Neural progenitor cell (in vitro differentiated cells): ENCODE data around the gene TSSC4. TPM values are rescaled to one million over a fixed set of nuclear protein-coding genes. Genes with fewer than 3 reads are reported as not detected.

ENCODE experiments used
- DNase-seq: peaks from one replicate; pipeline ENCODE4 v3.0.0-alpha.2; 2016; ENCODE audit warnings: low spot score
- H2AFZ ChIP-seq: fragments of 200-600 bp; sonication (generic); replicated peaks from 2 replicates; pipeline ENCODE4 v1.6.1; 2016; ENCODE audit warnings: antibody characterized with exemption
- H3F3A ChIP-seq: fragments of 200-600 bp; sonication (generic); 2 replicates; pipeline ENCODE4 v1.6.1; 2016; ENCODE audit warnings: antibody characterized with exemption, low read depth
- H3K27ac ChIP-seq: fragments of 200-600 bp; sonication (generic); 2 replicates; pipeline ENCODE4 v1.5.1; 2016; ENCODE audit warnings: mild to moderate bottlenecking
- H3K27me3 ChIP-seq: fragments of 200-600 bp; sonication (generic); 2 replicates; pipeline ENCODE4 v1.6.1; 2016; ENCODE audit warnings: mild to moderate bottlenecking, moderate library complexity
- H3K36me3 ChIP-seq: fragments of 200-600 bp; sonication (generic); 2 replicates; pipeline ENCODE4 v1.5.1; 2016
- H3K4me1 ChIP-seq: fragments of 200-600 bp; sonication (generic); 2 replicates; pipeline ENCODE4 v1.6.1; 2016; ENCODE audit warnings: mixed run types
- H3K4me2 ChIP-seq: fragments of 200-600 bp; sonication (generic); 2 replicates; pipeline ENCODE4 v1.6.1; 2016
- H3K4me3 ChIP-seq: fragments of 200-600 bp; sonication (generic); 2 replicates; pipeline ENCODE4 v1.5.1; 2016
- H3K79me2 ChIP-seq: fragments of 200-600 bp; sonication (generic); 2 replicates; pipeline ENCODE4 v1.6.1; 2016; ENCODE audit warnings: low read depth
- H3K9ac ChIP-seq: fragments of 200-600 bp; sonication (generic); 2 replicates; pipeline ENCODE4 v1.6.1; 2016
- H3K9me3 ChIP-seq: fragments of 200-600 bp; sonication (generic); 2 replicates; pipeline ENCODE4 v1.5.1; 2016; ENCODE audit warnings: low read depth
- H4K20me1 ChIP-seq: fragments of 200-600 bp; sonication (generic); 2 replicates; pipeline ENCODE4 v1.6.1; 2016; ENCODE audit warnings: low read depth
- H3K27ac Mint-ChIP-seq: 3 replicates; pipeline ENCODE4 v1.8.0; 2021; ENCODE audit warnings: mixed read lengths
- H3K27me3 Mint-ChIP-seq: 2 replicates; pipeline ENCODE4 v1.8.0; 2022; ENCODE audit warnings: low read depth, mild to moderate bottlenecking, inconsistent platforms, moderate library complexity, mixed read lengths; ENCODE audit not compliant: insufficient read depth
- H3K36me3 Mint-ChIP-seq: 3 replicates; pipeline ENCODE4 v1.8.0; 2021; ENCODE audit warnings: mixed read lengths
- H3K4me1 Mint-ChIP-seq: 3 replicates; pipeline ENCODE4 v1.8.0; 2021; ENCODE audit warnings: mixed read lengths
- H3K4me3 Mint-ChIP-seq: 3 replicates; pipeline ENCODE4 v1.8.0; 2021; ENCODE audit warnings: mild to moderate bottlenecking, moderate library complexity, mixed read lengths
- H3K9me3 Mint-ChIP-seq: 3 replicates; pipeline ENCODE4 v1.8.0; 2020; ENCODE audit warnings: mixed read lengths
- EZH2 ChIP-seq: fragments of 200-600 bp; sonication (generic); IDR thresholded peaks from 2 replicates; pipeline ENCODE4 v1.6.1; 2017; ENCODE audit warnings: antibody characterized with exemption, mild to moderate bottlenecking, moderate library complexity
- EZH2phosphoT487 ChIP-seq: fragments of 200-600 bp; sonication (generic); IDR thresholded peaks from 2 replicates; pipeline ENCODE4 v1.6.1; 2017; ENCODE audit warnings: antibody characterized with exemption
- total RNA-seq: library from RNA; depleted of rRNA; stranded (reverse); fragments of >200 nt; gene quantifications from 2 replicates; pipeline ENCODE4 v1.2.3, GENCODE V29; 2015; ENCODE audit warnings: low replicate concordance
- TF ChIP-seq, protein P1 (sequence below): fragments of 200-600 bp; sonication (generic); IDR thresholded peaks from 2 replicates; pipeline ENCODE4 v1.5.1; 2017; ENCODE audit warnings: antibody characterized with exemption, mild to moderate bottlenecking

The TSSC4 gene
- total RNA-seq, 1 donor from 2014 or later, result 11.1 TPM

DNA sequence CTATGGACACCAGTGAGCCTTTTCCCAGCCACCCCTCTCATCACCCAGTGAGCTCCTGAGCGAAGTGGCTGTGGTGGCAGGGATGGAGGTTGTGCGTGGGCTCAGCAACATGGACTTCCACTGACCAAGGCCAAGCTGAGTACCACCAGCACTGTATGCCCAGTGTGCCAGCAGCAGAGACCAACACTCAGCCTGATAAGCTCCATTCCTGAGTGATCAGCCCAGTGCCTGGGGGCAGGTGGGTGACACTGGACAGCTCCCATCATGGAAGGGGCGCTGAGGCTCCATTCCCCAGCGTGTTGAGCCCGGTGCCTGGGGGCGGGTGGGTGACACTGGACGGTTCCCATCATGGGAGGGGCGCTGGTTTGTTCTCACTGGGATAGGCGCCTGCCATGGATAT is 41.0 kb upstream of the TSSC4 start:
- Histone ChIP-seq H3F3A (no peaks in the 10 kb centered on the region), H4K20me1 (no peaks in the 10 kb centered on the region), H3K9me3 (no peaks in the 10 kb centered on the region), H3K27me3 (no peaks in the 10 kb centered on the region), H3K27ac (no peak overlapping the region), H3K9ac (no peak overlapping the region), H3K79me2 (no peaks in the 10 kb centered on the region), H2AFZ (no peak overlapping the region), H3K4me1 (no peaks in the 10 kb centered on the region), H3K4me3 (no peak overlapping the region), H3K36me3 (no peaks in the 10 kb centered on the region), H3K4me2 (no peak overlapping the region)
- H3K27me3 Mint-ChIP-seq, result peaks cover 4% of the 10 kb centered on the region
- H3K9me3 Mint-ChIP-seq, result peaks cover 2% of the 10 kb centered on the region
- H3K27ac Mint-ChIP-seq, result no peak overlapping the region
- no peak overlapping the region for H3K4me3 Mint-ChIP-seq
- H3K36me3 Mint-ChIP-seq, result no peaks in the 10 kb centered on the region
- no peak for DNase-seq
- H3K4me1 Mint-ChIP-seq, result peaks cover 2% of the 10 kb centered on the region
- TF ChIP-seq EZH2phosphoT487, result no peak

DNA sequence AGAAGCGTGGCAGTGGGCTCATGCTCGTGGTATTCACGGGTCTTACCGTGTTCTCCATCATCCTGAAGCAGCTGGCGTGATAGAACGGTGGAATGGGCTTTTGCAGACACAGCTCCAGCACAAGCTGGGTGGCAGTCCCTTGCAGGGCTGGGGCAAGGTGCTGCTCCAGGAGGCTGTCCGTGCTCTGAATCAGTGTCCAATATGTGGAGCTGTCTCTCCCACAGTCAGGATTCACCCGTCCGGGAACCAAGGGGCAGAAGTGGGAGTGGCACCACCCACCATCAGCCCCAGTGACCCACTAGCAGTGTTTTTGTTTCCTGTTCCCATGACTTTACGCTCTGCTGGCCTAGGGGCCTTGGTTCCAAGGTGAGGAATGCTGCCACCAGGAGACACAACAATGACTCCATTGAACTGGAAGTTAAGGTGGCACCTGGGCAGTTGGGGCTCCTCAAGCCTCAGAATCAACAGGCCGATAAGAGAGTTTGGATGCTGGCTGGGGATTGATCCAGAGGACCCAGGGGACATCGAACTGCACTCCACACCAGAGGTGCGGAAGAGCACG is 40.4 kb upstream of the TSSC4 start:
- DNase-seq, result no peak
- H4K20me1 ChIP-seq, result no peaks in the 10 kb centered on the region
- no peaks in the 10 kb centered on the region for H3K36me3 Mint-ChIP-seq
- H3K27ac ChIP-seq, result no peak overlapping the region
- H3K27me3 Mint-ChIP-seq, result peaks cover 4% of the 10 kb centered on the region
- H3K27me3 ChIP-seq, result no peaks in the 10 kb centered on the region
- peaks cover 2% of the 10 kb centered on the region for H3K9me3 Mint-ChIP-seq
- no peak for TF ChIP-seq EZH2
- TF ChIP-seq EZH2phosphoT487, result no peak
- TF ChIP-seq, protein P1, sequence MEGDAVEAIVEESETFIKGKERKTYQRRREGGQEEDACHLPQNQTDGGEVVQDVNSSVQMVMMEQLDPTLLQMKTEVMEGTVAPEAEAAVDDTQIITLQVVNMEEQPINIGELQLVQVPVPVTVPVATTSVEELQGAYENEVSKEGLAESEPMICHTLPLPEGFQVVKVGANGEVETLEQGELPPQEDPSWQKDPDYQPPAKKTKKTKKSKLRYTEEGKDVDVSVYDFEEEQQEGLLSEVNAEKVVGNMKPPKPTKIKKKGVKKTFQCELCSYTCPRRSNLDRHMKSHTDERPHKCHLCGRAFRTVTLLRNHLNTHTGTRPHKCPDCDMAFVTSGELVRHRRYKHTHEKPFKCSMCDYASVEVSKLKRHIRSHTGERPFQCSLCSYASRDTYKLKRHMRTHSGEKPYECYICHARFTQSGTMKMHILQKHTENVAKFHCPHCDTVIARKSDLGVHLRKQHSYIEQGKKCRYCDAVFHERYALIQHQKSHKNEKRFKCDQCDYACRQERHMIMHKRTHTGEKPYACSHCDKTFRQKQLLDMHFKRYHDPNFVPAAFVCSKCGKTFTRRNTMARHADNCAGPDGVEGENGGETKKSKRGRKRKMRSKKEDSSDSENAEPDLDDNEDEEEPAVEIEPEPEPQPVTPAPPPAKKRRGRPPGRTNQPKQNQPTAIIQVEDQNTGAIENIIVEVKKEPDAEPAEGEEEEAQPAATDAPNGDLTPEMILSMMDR, result no peak
- peaks cover 2% of the 10 kb centered on the region for H3K4me1 Mint-ChIP-seq
- H3K9me3 ChIP-seq, result no peaks in the 10 kb centered on the region
- no peaks in the 10 kb centered on the region for H3K4me1 ChIP-seq
- no peak overlapping the region for H3K27ac Mint-ChIP-seq
- H3K36me3 ChIP-seq, result no peaks in the 10 kb centered on the region
- H2AFZ ChIP-seq, result no peak overlapping the region
- H3K9ac ChIP-seq, result no peak overlapping the region
- no peak overlapping the region for H3K4me3 Mint-ChIP-seq
- H3K4me2 ChIP-seq, result no peak overlapping the region
- H3K4me3 ChIP-seq, result no peak overlapping the region
- H3F3A ChIP-seq, result no peaks in the 10 kb centered on the region
- H3K79me2 ChIP-seq, result no peaks in the 10 kb centered on the region

DNA sequence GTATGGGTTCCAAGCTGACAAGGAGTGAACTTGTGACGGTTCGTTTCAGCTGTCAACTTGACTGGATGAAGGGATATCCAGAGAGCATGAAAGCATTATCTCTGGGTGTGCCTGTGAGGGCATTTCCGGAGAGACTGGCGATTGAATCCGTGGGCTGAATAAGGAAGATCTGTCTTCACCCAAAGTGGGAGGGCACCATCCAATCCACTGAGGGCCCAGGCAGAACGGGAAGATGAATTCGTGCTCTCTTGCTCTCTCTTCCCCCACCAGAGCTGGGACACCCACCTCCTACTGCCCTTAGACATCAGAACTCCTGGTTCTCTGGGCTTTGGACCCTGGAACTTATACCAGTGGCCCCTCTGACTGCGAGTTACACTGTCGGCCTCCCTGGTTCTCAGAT is 39.0 kb upstream of the TSSC4 start:
- H3K79me2 ChIP-seq, result no peaks in the 10 kb centered on the region
- no peak overlapping the region for H3K27ac Mint-ChIP-seq
- H3F3A ChIP-seq, result no peaks in the 10 kb centered on the region
- no peak overlapping the region for H3K9ac ChIP-seq
- no peaks in the 10 kb centered on the region for H3K9me3 Mint-ChIP-seq
- peaks cover 2% of the 10 kb centered on the region for H3K4me1 Mint-ChIP-seq
- no peaks in the 10 kb centered on the region for H3K27me3 ChIP-seq
- H3K4me3 Mint-ChIP-seq, result no peak overlapping the region
- no peak overlapping the region for H3K4me3 ChIP-seq
- no peak overlapping the region for H2AFZ ChIP-seq
- H3K36me3 Mint-ChIP-seq, result no peaks in the 10 kb centered on the region
- H3K4me2 ChIP-seq, result no peak overlapping the region
- H4K20me1 ChIP-seq, result no peaks in the 10 kb centered on the region
- TF ChIP-seq EZH2 (no peak), EZH2phosphoT487 (no peak)
- TF ChIP-seq, protein P1, result no peak
- no peaks in the 10 kb centered on the region for H3K9me3 ChIP-seq
- peaks cover 6% of the 10 kb centered on the region for H3K27me3 Mint-ChIP-seq
- H3K4me1 ChIP-seq, result no peaks in the 10 kb centered on the region
- H3K36me3 ChIP-seq, result no peaks in the 10 kb centered on the region
- no peak overlapping the region for H3K27ac ChIP-seq
- DNase-seq, result no peak

DNA sequence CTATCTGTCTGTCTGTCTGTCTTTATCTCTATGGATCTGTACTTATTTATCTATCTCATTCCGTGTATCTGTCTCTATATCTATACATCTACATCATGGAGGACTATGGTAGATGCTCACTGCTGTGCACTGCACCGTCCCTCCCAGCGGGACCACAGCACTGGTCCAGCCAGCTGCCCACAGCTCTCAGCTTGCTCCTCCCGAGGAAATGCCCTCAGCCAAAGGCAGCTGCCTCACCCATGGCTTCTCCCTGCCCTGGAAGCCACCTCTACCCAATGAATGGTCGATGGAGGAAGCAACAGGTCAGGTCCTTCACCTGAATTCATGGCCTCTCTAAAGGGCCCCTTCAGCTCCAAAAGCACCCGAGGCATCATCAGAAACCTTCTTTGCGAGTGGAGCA is 38.1 kb upstream of the TSSC4 start:
- H3K27me3 ChIP-seq, result no peaks in the 10 kb centered on the region
- H3K36me3 Mint-ChIP-seq, result no peaks in the 10 kb centered on the region
- no peaks in the 10 kb centered on the region for H3K36me3 ChIP-seq
- no peaks in the 10 kb centered on the region for H3K4me1 ChIP-seq
- no peak for TF ChIP-seq EZH2
- TF ChIP-seq, protein P1, result no peak
- TF ChIP-seq EZH2phosphoT487, result no peak
- H2AFZ ChIP-seq, result no peak overlapping the region
- H3K79me2 ChIP-seq, result no peaks in the 10 kb centered on the region
- H3K27ac ChIP-seq, result no peak overlapping the region
- no peak overlapping the region for H3K4me3 ChIP-seq
- no peaks in the 10 kb centered on the region for H4K20me1 ChIP-seq
- H3K27ac Mint-ChIP-seq, result no peak overlapping the region
- H3K4me1 Mint-ChIP-seq, result peaks cover 2% of the 10 kb centered on the region
- H3K27me3 Mint-ChIP-seq, result peaks cover 6% of the 10 kb centered on the region
- no peak overlapping the region for H3K9ac ChIP-seq
- no peaks in the 10 kb centered on the region for H3F3A ChIP-seq
- no peaks in the 10 kb centered on the region for H3K9me3 Mint-ChIP-seq
- no peaks in the 10 kb centered on the region for H3K9me3 ChIP-seq
- H3K4me2 ChIP-seq, result no peak overlapping the region
- no peak overlapping the region for H3K4me3 Mint-ChIP-seq
- DNase-seq, result no peak
